ENCODE results near the gene OR2G3. TPM values are rescaled to one million over a fixed set of nuclear protein-coding genes. Genes with fewer than 3 reads are reported as not detected.

The OR2G3 gene
- total and polyA plus RNA-seq, 2 donors (not counting 3 experiments of a cell fraction or from before 2014, with no cell fraction given) = not detected

- H2AFZ ChIP-seq (ENCODE audit: low read depth, low read length) = no peak overlapping the region
- DNase-seq (ENCODE audit: low read depth, low spot score) (no peak), FAIRE-seq (no peak)
- ChIA-PET CTCF (no interaction called here), POLR2A (no interaction called here)
- no peaks in the 10 kb centered on the region for H3K4me1 ChIP-seq (ENCODE audit: control insufficient read depth, extremely low read depth, insufficient read depth, low read length)
- no peaks in the 10 kb centered on the region for H3K9me1 ChIP-seq (replicated peaks; ENCODE audit: control insufficient read depth, extremely low read depth, insufficient read depth, low read length)
- H3K4me2 ChIP-seq (ENCODE audit: insufficient read depth, low read length) = no peak overlapping the region
- no peaks in the 10 kb centered on the region for H3K27me3 ChIP-seq (ENCODE audit: control insufficient read depth in 2 of 2, insufficient read depth in 2 of 2, low read length in 2 of 2)
- intact Hi-C loops (cut with micrococcal nuclease) = no loop called here
- dilution Hi-C loops (cut with MboI; ENCODE audit: extremely low pct_ligation_motif_present, low sequenced_read_pairs) = no loop called here
- no peak for TF ChIP-seq EZH2 (IDR thresholded peaks at IDR 0.05; ENCODE audit: borderline replicate concordance, low read depth, low read length, severe bottlenecking)
- TF ChIP-seq MYC (IDR thresholded peaks at IDR 0.05; ENCODE audit: low read depth, low read length) = no peak
- no peak for TF ChIP-seq FOS (IDR thresholded peaks at IDR 0.05; ENCODE audit: borderline replicate concordance, insufficient read depth, low read length)
- TF ChIP-seq GATA2 (IDR thresholded peaks at IDR 0.05; ENCODE audit: insufficient read depth, insufficient read length, low read depth, low read length) = no peak
- no peak for TF ChIP-seq JUN (IDR thresholded peaks at IDR 0.05; ENCODE audit: borderline replicate concordance, insufficient read depth, insufficient read length, low read depth)
- TF ChIP-seq, protein P1, sequence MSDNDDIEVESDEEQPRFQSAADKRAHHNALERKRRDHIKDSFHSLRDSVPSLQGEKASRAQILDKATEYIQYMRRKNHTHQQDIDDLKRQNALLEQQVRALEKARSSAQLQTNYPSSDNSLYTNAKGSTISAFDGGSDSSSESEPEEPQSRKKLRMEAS (IDR thresholded peaks at IDR 0.05; ENCODE audit: insufficient read depth, insufficient read length) = no peak
- TF ChIP-seq POLR2AphosphoS5 (IDR thresholded peaks at IDR 0.05; ENCODE audit: insufficient read depth, low read depth, low read length) = no peak
- TF ChIP-seq POLR2A (IDR thresholded peaks at IDR 0.05; ENCODE audit: low read depth, low read length) = no peak
- TF ChIP-seq CTCF (IDR thresholded peaks at IDR 0.05; ENCODE audit: extremely low read depth in 1 of 2, insufficient read depth in 1 of 2, low read depth in 1 of 2, low read length in 2 of 2) = no peak
- no peak overlapping the region for H3K9ac ChIP-seq (replicated peaks; ENCODE audit: extremely low read depth, insufficient read depth, low read length)
- H3K4me3 ChIP-seq (replicated peaks in 1 of 3; ENCODE audit: insufficient read depth in 1 of 3, low read depth in 1 of 3, low read length in 3 of 3) = no peak overlapping the region
- H3K36me3 ChIP-seq (ENCODE audit: control insufficient read depth in 2 of 2, extremely low read depth in 1 of 2, insufficient read depth in 2 of 2, low read length in 2 of 2) = no peaks in the 10 kb centered on the region
- H3K9me3 ChIP-seq (replicated peaks; ENCODE audit: control insufficient read depth, insufficient read depth, low read length) = peaks cover 2% of the 10 kb centered on the region
- no peaks in the 10 kb centered on the region for H3K79me2 ChIP-seq (ENCODE audit: control insufficient read depth, insufficient read depth, low read length)
- no peaks in the 10 kb centered on the region for H4K20me1 ChIP-seq (replicated peaks; ENCODE audit: control insufficient read depth, extremely low read depth, insufficient read depth, low read length)
- H3K27ac ChIP-seq (ENCODE audit: insufficient read depth, low read depth, low read length) = no peak overlapping the region
- no TSS peak for BruUV-seq (replicated peaks)
Measured at GRCh38 chr1:247613405-247613804, 8.0 kb downstream of the OR2G3 start.
